Common myeloid progenitor, CD34-positive (primary cell): ENCODE data around the gene PACRG.

Experiments
- CTCF ChIA-PET: fragments of 350-600 bp; sonication (Branson Sonifier 250); formaldehyde crosslinking; loops from one replicate; lab custom pipeline; 2021; ENCODE audit warnings: antibody characterized with exemption; lab: Charles Lee
- POLR2A ChIA-PET: fragments of 350-600 bp; sonication (Branson Sonifier 250); formaldehyde crosslinking; loops from one replicate; lab custom pipeline; 2021; ENCODE audit warnings: antibody characterized with exemption; lab: Charles Lee
- DNase-seq, 3 donors: peaks; one replicate each; pipeline versions ENCODE4 v3.0.0 to v3.0.0-alpha.2; 2013
- H3K27ac ChIP-seq, 2 experiments: 1 replicate in 1 of 2; 2 replicates in 1 of 2; pipeline ENCODE4 v1.7.0; 2013; ENCODE audit warnings: inconsistent platforms in 2 of 2, low read length in 2 of 2, mild to moderate bottlenecking in 2 of 2, low read depth in 1 of 2, moderate library complexity in 1 of 2; ENCODE audit not compliant: severe bottlenecking in 2 of 2, insufficient read depth in 1 of 2, poor library complexity in 1 of 2
- H3K27me3 ChIP-seq, 5 experiments: replicated peaks in 2 of 5; 1 replicate in 3 of 5; 2 replicates in 2 of 5; pipeline versions ENCODE4 v1.6.1 to v1.7.0; 2013; ENCODE audit warnings: low read length in 4 of 5, mild to moderate bottlenecking in 2 of 5, moderate library complexity in 2 of 5, inconsistent platforms in 1 of 5; ENCODE audit not compliant: insufficient read depth in 5 of 5, control insufficient read depth in 4 of 5
- H3K36me3 ChIP-seq, 4 experiments: 1 replicate in 2 of 4; 2 replicates in 2 of 4; pipeline versions ENCODE4 v1.6.1 to v1.7.0; 2013; ENCODE audit warnings: low read length in 3 of 4, control low read depth in 1 of 4, mild to moderate bottlenecking in 1 of 4; ENCODE audit not compliant: control insufficient read depth in 4 of 4, insufficient read depth in 4 of 4
- H3K4me1 ChIP-seq, 4 experiments: 1 replicate in 3 of 4; 2 replicates in 1 of 4; pipeline versions ENCODE4 v1.6.1 to v1.7.1; 2013; ENCODE audit warnings: low read length in 3 of 4, mild to moderate bottlenecking in 3 of 4, control low read depth in 1 of 4, inconsistent platforms in 1 of 4, moderate library complexity in 1 of 4; ENCODE audit not compliant: control insufficient read depth in 4 of 4, insufficient read depth in 4 of 4; ENCODE audit errors: control extremely low read depth in 1 of 4
- H3K4me3 ChIP-seq, 7 experiments: 1 replicate in 4 of 7; 2 replicates in 3 of 7; pipeline versions ENCODE4 v1.5.1 to v1.7.0; 2013; ENCODE audit warnings: mild to moderate bottlenecking in 7 of 7, low read length in 6 of 7, moderate library complexity in 6 of 7, inconsistent platforms in 2 of 7, low read depth in 2 of 7, control low read depth in 1 of 7; ENCODE audit not compliant: insufficient read depth in 4 of 7, control insufficient read depth in 1 of 7; ENCODE audit errors: extremely low read depth in 1 of 7
- H3K9me3 ChIP-seq, 5 experiments: 1 replicate in 4 of 5; 2 replicates in 1 of 5; pipeline versions ENCODE4 v1.6.1 to v1.7.1; 2013; ENCODE audit warnings: low read length in 4 of 5, mild to moderate bottlenecking in 2 of 5, inconsistent platforms in 1 of 5, low read depth in 1 of 5, moderate library complexity in 1 of 5; ENCODE audit not compliant: control insufficient read depth in 4 of 5, insufficient read depth in 2 of 5; ENCODE audit errors: control extremely low read depth in 1 of 5
- WGBS: methylation state at CpG from one replicate; pipeline ENCODE4 v1.1.5; 2013; ENCODE audit not compliant: insufficient coverage; 5-methylcytosine and 5-hydroxymethylcytosine counted together

PACRG gene

GRCh38 chr6:163087981-163088380, 360.2 kb downstream of the PACRG start:
- Histone ChIP-seq H3K4me1 (no peaks in the 10 kb centered on the region), H3K4me3 (no peak overlapping the region), H3K36me3 (no peaks in the 10 kb centered on the region), H3K27ac (no peak overlapping the region), H3K9me3 (no peaks in the 10 kb centered on the region), H3K27me3 (peaks cover 0 to 4% (median 0%) of the 10 kb centered on the region in 5 experiments)
- ChIA-PET POLR2A (no interaction called here), CTCF (no interaction called here)
- no peak for DNase-seq

DNA sequence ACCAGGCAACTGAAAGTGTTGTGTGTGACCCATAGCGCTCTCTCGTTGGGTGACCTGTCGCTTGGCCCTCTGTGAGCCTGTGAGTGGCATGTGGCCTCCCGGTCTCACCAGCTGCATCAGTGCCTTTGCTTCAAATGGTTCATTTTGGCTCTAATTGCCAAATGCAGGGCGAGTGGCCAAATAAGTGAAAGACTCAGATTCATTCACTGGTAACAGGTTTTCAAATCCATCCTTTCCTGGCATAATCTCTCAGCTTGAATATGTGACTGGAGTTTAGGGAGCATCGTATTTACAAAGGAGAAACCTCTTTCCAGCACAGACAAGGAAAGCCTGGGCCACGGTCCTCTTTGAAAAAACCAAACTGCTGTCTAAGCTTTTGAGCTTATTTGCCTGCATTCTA, 365.1 kb downstream of the PACRG start:
- H3K27ac ChIP-seq, result no peak overlapping the region
- no peak for DNase-seq
- no peaks in the 10 kb centered on the region for H3K36me3 ChIP-seq
- no peaks in the 10 kb centered on the region for H3K4me1 ChIP-seq
- POLR2A ChIA-PET, result no interaction called here
- WGBS, result 88% methylated on average over 3 of the region's 7 CpGs
- CTCF ChIA-PET, result no interaction called here
- H3K4me3 ChIP-seq, result no peak overlapping the region
- H3K27me3 ChIP-seq, result no peaks in the 10 kb centered on the region
- no peaks in the 10 kb centered on the region for H3K9me3 ChIP-seq

DNA sequence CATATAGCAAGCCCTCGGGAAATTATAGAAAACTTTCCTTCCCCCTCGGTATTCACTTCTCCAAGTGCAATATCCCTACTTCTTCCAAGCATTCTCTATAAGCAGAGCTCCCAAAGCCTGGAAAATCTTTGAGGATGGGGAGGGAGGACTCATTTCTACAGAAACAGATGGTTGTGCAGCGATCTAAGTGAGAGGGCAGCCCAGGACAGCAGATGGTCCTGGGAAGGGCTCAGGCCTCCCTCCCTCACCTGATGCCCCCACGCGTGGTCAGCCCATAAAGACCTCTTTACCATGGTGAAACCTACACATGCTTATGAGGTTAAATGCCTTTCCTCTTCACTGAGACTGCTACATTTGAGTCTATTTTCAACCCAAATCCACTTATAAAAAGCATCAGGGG, 367.1 kb downstream of the PACRG start:
- Histone ChIP-seq H3K27ac (no peak overlapping the region), H3K36me3 (no peaks in the 10 kb centered on the region), H3K9me3 (no peaks in the 10 kb centered on the region), H3K4me1 (no peaks in the 10 kb centered on the region), H3K4me3 (no peak overlapping the region), H3K27me3 (no peaks in the 10 kb centered on the region)
- DNase-seq, result no peak
- CTCF ChIA-PET, result no interaction called here
- 96% methylated on average over 3 of the region's 5 CpGs for WGBS
- POLR2A ChIA-PET, result no interaction called here

- ChIA-PET CTCF (no interaction called here), POLR2A (no interaction called here)
- WGBS, result 95% methylated on average over 9 of the region's 9 CpGs
- no peaks in the 10 kb centered on the region for H3K36me3 ChIP-seq
- no peak for DNase-seq
- H3K27ac ChIP-seq, result no peak overlapping the region
- no peaks in the 10 kb centered on the region for H3K9me3 ChIP-seq
- H3K4me1 ChIP-seq, result no peaks in the 10 kb centered on the region
- H3K4me3 ChIP-seq, result no peak overlapping the region
- no peaks in the 10 kb centered on the region for H3K27me3 ChIP-seq
These were observed 367.6 kb downstream of the PACRG start for GRCh38 chr6:163095401-163095800.

DNA sequence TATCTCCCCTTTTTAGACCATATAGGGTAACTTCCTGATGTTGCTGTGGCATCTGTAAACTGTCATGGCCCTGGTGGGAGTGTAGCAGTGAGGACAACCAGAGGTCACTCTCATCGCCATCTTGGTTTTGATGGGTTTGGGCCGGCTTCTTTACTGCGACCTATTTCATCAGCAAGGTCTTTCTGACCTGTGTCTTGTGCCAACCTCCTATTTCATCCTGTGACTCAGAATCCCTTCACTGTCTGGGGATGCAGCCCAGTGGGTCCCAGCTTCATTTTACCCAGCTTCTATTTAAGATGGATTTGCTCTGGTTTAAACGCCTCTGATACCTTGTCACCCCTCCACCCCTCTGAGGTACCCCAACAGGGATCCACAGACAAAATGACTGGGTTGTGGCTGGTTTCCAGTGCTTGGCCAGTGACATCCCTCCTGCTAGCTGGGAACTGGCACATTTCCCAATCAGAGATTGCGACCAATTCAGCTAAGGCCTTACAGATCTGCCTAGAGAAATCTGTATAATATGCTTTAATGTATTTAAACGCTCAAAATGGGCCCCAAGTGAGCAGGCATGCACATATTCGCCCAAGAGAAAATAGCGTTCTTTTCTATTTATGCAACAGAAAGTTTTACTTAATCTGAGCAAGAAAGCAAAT, 371.2 kb downstream of the PACRG start:
- CTCF ChIA-PET, result interaction anchor here (0.5 kb wide), 1 partner anchor 1442 kb away, joined by 3 read pairs; no protein-coding TSS in a partner anchor
- no peaks in the 10 kb centered on the region for H3K27me3 ChIP-seq
- no peaks in the 10 kb centered on the region for H3K36me3 ChIP-seq
- WGBS, result 93% methylated on average over 6 of the region's 8 CpGs
- H3K9me3 ChIP-seq, result peaks cover 0 to 2% (median 0%) of the 10 kb centered on the region in 5 experiments
- H3K4me1 ChIP-seq, result no peaks in the 10 kb centered on the region
- H3K27ac ChIP-seq, result no peak overlapping the region
- no peak for DNase-seq
- POLR2A ChIA-PET, result no interaction called here
- no peak overlapping the region for H3K4me3 ChIP-seq

- 96% methylated on average over 27 of the region's 27 CpGs for WGBS
- Histone ChIP-seq H3K4me3 (no peak overlapping the region), H3K4me1 (no peaks in the 10 kb centered on the region), H3K9me3 (peaks cover 0 to 2% (median 0%) of the 10 kb centered on the region in 5 experiments), H3K27ac (no peak overlapping the region), H3K27me3 (no peaks in the 10 kb centered on the region), H3K36me3 (no peaks in the 10 kb centered on the region)
- no peak for DNase-seq
- CTCF ChIA-PET, result no interaction called here
- POLR2A ChIA-PET, result no interaction called here
These were observed 371.9 kb downstream of the PACRG start for GRCh38 chr6:163099621-163100171.

GRCh38 chr6:163100259-163100658, 372.5 kb downstream of the PACRG start:
- CTCF ChIA-PET, result no interaction called here
- H3K27ac ChIP-seq, result no peak overlapping the region
- H3K4me3 ChIP-seq, result no peak overlapping the region
- peaks cover 0 to 2% (median 0%) of the 10 kb centered on the region in 5 experiments for H3K9me3 ChIP-seq
- 93% methylated on average over 27 of the region's 27 CpGs for WGBS
- no peak for DNase-seq
- H3K27me3 ChIP-seq, result no peaks in the 10 kb centered on the region
- POLR2A ChIA-PET, result no interaction called here
- no peaks in the 10 kb centered on the region for H3K36me3 ChIP-seq
- H3K4me1 ChIP-seq, result no peaks in the 10 kb centered on the region
